ENCODE data around the gene CD247.

- TF ChIP-seq POLR2G (IDR thresholded peaks at IDR 0.05; ENCODE audit: low read depth, low read length) (no peak), ZNF232 (CRISPR knock-in tag; IDR thresholded peaks at IDR 0.05) (no peak)
Measured at GRCh38 chr1:167567663-167568062, 49.3 kb upstream of the CD247 start.
